ENCODE results near the gene CORO2A. TPM values are rescaled to one million over a fixed set of nuclear protein-coding genes. Genes with fewer than 3 reads are reported as not detected.

The CORO2A gene
- total and polyA plus RNA-seq, 2 of the 13 experiments (the other 11 are each of a cell fraction or from before 2014, with no cell fraction given), result 14.4 to 15.3 TPM

GRCh38 chr9:98117984-98118639 lies 74.3 kb downstream of the CORO2A start (continued):
- 0 out of 2 replicates have a peak, but pooled peaks have one; percentile 10 for TF ChIP-seq ZNF281 (CRISPR knock-in tag; IDR thresholded peaks at IDR 0.05; ENCODE audit: borderline replicate concordance)
- TF ChIP-seq ZNF432 (CRISPR knock-in tag; IDR thresholded peaks at IDR 0.05; ENCODE audit: borderline replicate concordance), result no peak
- TF ChIP-seq AGO2 (optimal IDR thresholded peaks at IDR 0.05; ENCODE audit: low read depth, low read length), result no peak
- TF ChIP-seq ZNF687 (CRISPR knock-in tag; IDR thresholded peaks at IDR 0.05), result no peak
- 0 out of 2 replicates have a peak, but pooled peaks have one; percentile 39 for TF ChIP-seq ZSCAN25 (CRISPR knock-in tag; IDR thresholded peaks at IDR 0.05)
- TF ChIP-seq ZNF549 (CRISPR knock-in tag; IDR thresholded peaks at IDR 0.05), result no peak
- TF ChIP-seq SIX4 (CRISPR knock-in tag; IDR thresholded peaks at IDR 0.05), result 0 out of 2 replicates have a peak, but pooled peaks have one; percentile 7
- no peak for TF ChIP-seq KDM1A (CRISPR knock-in tag; IDR thresholded peaks at IDR 0.05)
- no peak for TF ChIP-seq ZBTB21 (CRISPR knock-in tag; IDR thresholded peaks at IDR 0.05)
- TF ChIP-seq CERS6 (CRISPR knock-in tag; IDR thresholded peaks at IDR 0.05), result no peak
- no peak for TF ChIP-seq SIN3B (IDR thresholded peaks at IDR 0.05; ENCODE audit: low read length)
- no peak for TF ChIP-seq ZNF746 (CRISPR knock-in tag; IDR thresholded peaks at IDR 0.05)
- TF ChIP-seq ATF6 (CRISPR knock-in tag; conservative IDR thresholded peaks at IDR 0.05), result no peak
- no peak for TF ChIP-seq ZNF607 (CRISPR knock-in tag; IDR thresholded peaks at IDR 0.05; ENCODE audit: borderline replicate concordance)
- TF ChIP-seq KLF6 (CRISPR knock-in tag; IDR thresholded peaks at IDR 0.05), result no peak
- peak; percentile 12; the same call in 1 of the 2 replicates for TF ChIP-seq MIXL1 (CRISPR knock-in tag; IDR thresholded peaks at IDR 0.05)
- TF ChIP-seq ZNF704 (CRISPR knock-in tag; IDR thresholded peaks at IDR 0.05; ENCODE audit: borderline replicate concordance), result no peak
- no peak for TF ChIP-seq DDIT3 (CRISPR knock-in tag; IDR thresholded peaks at IDR 0.05)

All from HepG2 (cell line).